Adrenal gland (tissue), 5 donors: ENCODE measurements around the gene SMIM14.
"Not testable (repeated sequence)": the region's sequence is repeated elsewhere in the genome, so short reads cannot be mapped to it uniquely, and the experiment has no call there.

ENCODE experiments used
- POLR2A ChIP-seq, 2 donors: fragments of 450-650 bp; IDR thresholded peaks; one replicate each; pipeline ENCODE4 v1.6.1; 2017; ENCODE audit warnings: antibody characterized with exemption in 2 of 2, mild to moderate bottlenecking in 2 of 2, moderate library complexity in 1 of 2
- TF ChIP-seq, protein P1 (sequence below), 6 experiments: fragments of 450-650 bp in 4 of 6; fragments of 200-600 bp in 2 of 6; sonication (generic) in 1 of 6; IDR thresholded peaks; 1 replicate in 5 of 6; 2 replicates in 1 of 6; pipeline versions ENCODE4 v1.5.1 to v1.8.0; 2016 to 2021; ENCODE audit warnings: antibody characterized with exemption in 6 of 6, mild to moderate bottlenecking in 2 of 6, moderate library complexity in 1 of 6
- donor health status: DM: no; HTN: no; CAD: no.

DNA sequence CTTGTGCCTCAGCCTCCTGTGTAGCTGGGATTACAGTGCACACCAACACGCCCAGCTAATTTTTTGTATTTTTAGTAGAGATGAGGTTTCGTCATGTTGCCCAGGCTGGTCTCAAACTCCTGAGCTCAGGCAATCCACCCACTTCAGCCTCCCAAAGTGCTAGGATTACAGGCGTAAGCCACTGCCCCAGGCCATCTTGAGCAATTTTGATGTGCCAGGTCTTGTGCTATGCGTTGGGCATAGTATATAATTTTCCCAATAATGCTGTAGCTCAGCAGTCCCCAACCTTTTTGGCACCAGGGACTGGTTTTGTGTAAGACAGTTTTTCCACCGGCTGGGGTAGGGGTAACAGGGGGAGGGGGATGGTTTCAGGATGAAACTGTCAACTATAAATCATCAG, 18.0 kb upstream of the SMIM14 start:
- not testable (repeated sequence) for TF ChIP-seq POLR2A (IDR thresholded peaks at IDR 0.05)
- TF ChIP-seq, protein P1, sequence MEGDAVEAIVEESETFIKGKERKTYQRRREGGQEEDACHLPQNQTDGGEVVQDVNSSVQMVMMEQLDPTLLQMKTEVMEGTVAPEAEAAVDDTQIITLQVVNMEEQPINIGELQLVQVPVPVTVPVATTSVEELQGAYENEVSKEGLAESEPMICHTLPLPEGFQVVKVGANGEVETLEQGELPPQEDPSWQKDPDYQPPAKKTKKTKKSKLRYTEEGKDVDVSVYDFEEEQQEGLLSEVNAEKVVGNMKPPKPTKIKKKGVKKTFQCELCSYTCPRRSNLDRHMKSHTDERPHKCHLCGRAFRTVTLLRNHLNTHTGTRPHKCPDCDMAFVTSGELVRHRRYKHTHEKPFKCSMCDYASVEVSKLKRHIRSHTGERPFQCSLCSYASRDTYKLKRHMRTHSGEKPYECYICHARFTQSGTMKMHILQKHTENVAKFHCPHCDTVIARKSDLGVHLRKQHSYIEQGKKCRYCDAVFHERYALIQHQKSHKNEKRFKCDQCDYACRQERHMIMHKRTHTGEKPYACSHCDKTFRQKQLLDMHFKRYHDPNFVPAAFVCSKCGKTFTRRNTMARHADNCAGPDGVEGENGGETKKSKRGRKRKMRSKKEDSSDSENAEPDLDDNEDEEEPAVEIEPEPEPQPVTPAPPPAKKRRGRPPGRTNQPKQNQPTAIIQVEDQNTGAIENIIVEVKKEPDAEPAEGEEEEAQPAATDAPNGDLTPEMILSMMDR (IDR thresholded peaks at IDR 0.05), result not testable (repeated sequence)
